ENCODE results near the gene ASAP3.

ASAP3 gene

DNA sequence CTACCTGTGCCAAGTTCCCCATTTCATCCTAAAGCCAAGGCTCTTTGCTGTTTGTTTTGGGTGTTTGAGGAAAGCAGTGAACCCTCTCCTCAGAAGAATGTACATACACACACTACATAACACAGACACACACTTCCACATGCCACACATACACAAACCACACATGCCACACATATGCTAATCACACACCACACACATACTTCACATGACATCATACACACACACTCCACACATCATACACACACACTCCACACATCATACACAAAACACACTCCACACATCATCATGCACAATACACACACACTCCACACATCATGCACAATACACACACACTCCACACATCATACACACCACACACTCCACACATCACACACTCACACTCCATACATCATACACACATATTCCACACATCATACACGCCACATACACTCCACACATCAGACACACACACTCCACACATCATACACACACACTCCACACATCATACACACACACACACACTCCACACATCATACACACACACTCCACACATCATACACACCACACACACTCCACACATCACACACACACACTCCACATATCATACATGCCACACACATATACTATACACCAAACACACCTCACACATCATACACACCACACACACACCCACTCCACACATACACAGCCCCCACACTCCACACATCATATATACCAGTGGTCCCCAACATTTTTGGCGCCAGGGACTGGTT is 91.7 kb downstream of the ASAP3 start:
- no peak overlapping the region for H3K27ac ChIP-seq
- intact Hi-C loops (cut with DNase I; ENCODE audit: low total_unique reads): no loop called here
- H3K4me3 ChIP-seq: no peak overlapping the region
- DNase-seq: no peak
- peaks cover 6 to 39% (median 17%) of the 10 kb centered on the region in 3 donors for H3K36me3 ChIP-seq
- H3K4me1 ChIP-seq: peaks cover 0 to 7% (median 2%) of the 10 kb centered on the region in 4 donors
- TF ChIP-seq, protein P1, sequence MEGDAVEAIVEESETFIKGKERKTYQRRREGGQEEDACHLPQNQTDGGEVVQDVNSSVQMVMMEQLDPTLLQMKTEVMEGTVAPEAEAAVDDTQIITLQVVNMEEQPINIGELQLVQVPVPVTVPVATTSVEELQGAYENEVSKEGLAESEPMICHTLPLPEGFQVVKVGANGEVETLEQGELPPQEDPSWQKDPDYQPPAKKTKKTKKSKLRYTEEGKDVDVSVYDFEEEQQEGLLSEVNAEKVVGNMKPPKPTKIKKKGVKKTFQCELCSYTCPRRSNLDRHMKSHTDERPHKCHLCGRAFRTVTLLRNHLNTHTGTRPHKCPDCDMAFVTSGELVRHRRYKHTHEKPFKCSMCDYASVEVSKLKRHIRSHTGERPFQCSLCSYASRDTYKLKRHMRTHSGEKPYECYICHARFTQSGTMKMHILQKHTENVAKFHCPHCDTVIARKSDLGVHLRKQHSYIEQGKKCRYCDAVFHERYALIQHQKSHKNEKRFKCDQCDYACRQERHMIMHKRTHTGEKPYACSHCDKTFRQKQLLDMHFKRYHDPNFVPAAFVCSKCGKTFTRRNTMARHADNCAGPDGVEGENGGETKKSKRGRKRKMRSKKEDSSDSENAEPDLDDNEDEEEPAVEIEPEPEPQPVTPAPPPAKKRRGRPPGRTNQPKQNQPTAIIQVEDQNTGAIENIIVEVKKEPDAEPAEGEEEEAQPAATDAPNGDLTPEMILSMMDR (IDR thresholded peaks at IDR 0.05): no peak
- H3K27me3 ChIP-seq: no peaks in the 10 kb centered on the region
- H3K9me3 ChIP-seq: no peaks in the 10 kb centered on the region

GRCh38 chr1:23389837-23390321 is 94.1 kb downstream of the ASAP3 start:
- intact Hi-C loops (cut with DNase I; ENCODE audit: low total_unique reads): no loop called here
- no peak for DNase-seq
- Histone ChIP-seq H3K4me1 (peaks cover 0 to 7% (median 2%) of the 10 kb centered on the region in 4 donors), H3K27ac (no peak overlapping the region), H3K4me3 (no peak overlapping the region), H3K9me3 (no peaks in the 10 kb centered on the region), H3K36me3 (peaks cover 0 to 44% (median 20%) of the 10 kb centered on the region in 3 donors), H3K27me3 (no peaks in the 10 kb centered on the region)
- TF ChIP-seq, protein P1 (IDR thresholded peaks at IDR 0.05): no peak

- H3K36me3 ChIP-seq: peaks cover 15 to 53% (median 34%) of the 10 kb centered on the region in 3 donors
- H3K9me3 ChIP-seq: no peaks in the 10 kb centered on the region
- no peak overlapping the region for H3K27ac ChIP-seq
- TF ChIP-seq, protein P1 (IDR thresholded peaks at IDR 0.05): no peak
- H3K27me3 ChIP-seq: no peaks in the 10 kb centered on the region
- intact Hi-C loops (cut with DNase I; ENCODE audit: low total_unique reads): no loop called here
- H3K4me3 ChIP-seq: no peak overlapping the region
- peaks cover 0 to 8% (median 4%) of the 10 kb centered on the region in 4 donors for H3K4me1 ChIP-seq
- DNase-seq: no peak
These were observed 96.5 kb downstream of the ASAP3 start for GRCh38 chr1:23387494-23387893.

DNA sequence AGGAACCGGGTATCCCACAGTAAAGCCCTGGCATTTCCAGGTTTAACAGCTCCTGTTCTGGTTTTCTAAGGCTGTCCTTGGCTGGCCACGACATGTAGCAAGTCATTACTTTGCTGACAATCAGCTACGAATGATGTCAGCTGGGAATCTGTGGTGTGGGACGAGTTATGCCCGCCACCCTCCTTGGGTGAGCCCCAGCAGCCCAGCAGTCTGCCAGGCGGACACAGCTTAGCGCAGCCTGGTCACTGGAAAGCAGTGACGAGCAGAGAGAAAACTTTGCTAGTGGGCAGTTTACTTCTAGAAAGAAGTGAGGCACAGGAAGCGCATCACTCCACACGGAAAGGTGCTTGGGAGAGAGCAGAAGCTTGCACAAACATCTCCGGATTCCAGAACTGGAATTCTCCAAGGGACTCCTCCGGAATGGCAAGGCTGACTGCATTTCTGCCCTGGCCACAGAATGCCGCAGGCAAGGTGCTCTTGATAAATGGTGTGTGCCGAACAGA is 98.8 kb downstream of the ASAP3 start:
- TF ChIP-seq, protein P1 (IDR thresholded peaks at IDR 0.05): no peak
- Histone ChIP-seq H3K27ac (no peak overlapping the region), H3K4me1 (peaks cover 0 to 8% (median 4%) of the 10 kb centered on the region in 4 donors), H3K4me3 (no peak overlapping the region), H3K36me3 (peaks cover 27 to 70% (median 41%) of the 10 kb centered on the region in 3 donors), H3K9me3 (no peaks in the 10 kb centered on the region), H3K27me3 (no peaks in the 10 kb centered on the region)
- DNase-seq: no peak
- intact Hi-C loops (cut with DNase I; ENCODE audit: low total_unique reads): no loop called here

GRCh38 chr1:23384312-23385058 is 99.5 kb downstream of the ASAP3 start:
- DNase-seq: no peak
- intact Hi-C loops (cut with DNase I; ENCODE audit: low total_unique reads): no loop called here
- Histone ChIP-seq H3K27me3 (no peaks in the 10 kb centered on the region), H3K27ac (no peak overlapping the region), H3K4me3 (no peak overlapping the region), H3K36me3 (peaks cover 27 to 70% (median 41%) of the 10 kb centered on the region in 3 donors), H3K9me3 (no peaks in the 10 kb centered on the region), H3K4me1 (peaks cover 0 to 8% (median 4%) of the 10 kb centered on the region in 4 donors)
- TF ChIP-seq, protein P1 (IDR thresholded peaks at IDR 0.05): no peak
